Measurements from ENCODE around the gene PTPRT. TPM values are rescaled to one million over a fixed set of nuclear protein-coding genes. Genes with fewer than 3 reads are reported as not detected.

The PTPRT gene
- total and polyA plus RNA-seq, 10 of the 15 experiments (the other 5 are each of a cell fraction or from before 2014, with no cell fraction given): not detected

GRCh38 chr20:43023836-43024235, 165.9 kb downstream of the PTPRT start:
- in situ Hi-C loops (cut with MboI): no loop called here
- H3K9ac ChIP-seq (ENCODE audit: control insufficient read depth, insufficient read depth, low read length): no peak overlapping the region
- H3K79me2 ChIP-seq (ENCODE audit: control insufficient read depth, insufficient read depth, low read length): no peaks in the 10 kb centered on the region
- DNase-seq (ENCODE audit: low read depth, low spot score): no peak
- no peak for FAIRE-seq
- H3K36me3 ChIP-seq (ENCODE audit: control insufficient read depth in 2 of 2, insufficient read depth in 2 of 2, low read length in 1 of 2): no peaks in the 10 kb centered on the region
- H2AFZ ChIP-seq (ENCODE audit: control insufficient read depth, low read depth, low read length): no peak overlapping the region
- ChIA-PET RAD21 (ENCODE audit: unreplicated experiment) (no interaction called here), CTCF (no interaction called here), SMC1A (ENCODE audit: uncharacterized antibody, unreplicated experiment) (no interaction called here), POLR2A (no interaction called here)
- no peak overlapping the region for H3K27ac ChIP-seq (ENCODE audit: control insufficient read depth, insufficient read depth)
- no peak overlapping the region for H3K4me3 ChIP-seq
- no peak for ATAC-seq
- no peaks in the 10 kb centered on the region for H3K4me1 ChIP-seq (ENCODE audit: control insufficient read depth, insufficient read depth, low read length)
- H3K27me3 ChIP-seq (replicated peaks in 1 of 2; ENCODE audit: control insufficient read depth in 2 of 2, insufficient read depth in 2 of 2, low read length in 1 of 2): no peaks in the 10 kb centered on the region
- no peaks in the 10 kb centered on the region for H4K20me1 ChIP-seq (ENCODE audit: control insufficient read depth, insufficient read depth)
- H3K4me2 ChIP-seq (ENCODE audit: control insufficient read depth, insufficient read depth): no peak overlapping the region
- 0% methylated on average over 2 of the region's 3 CpGs for WGBS (ENCODE audit: insufficient coverage, insufficient replicate concordance, low lambda C conversion rate, missing lambda C conversion rate)
- intact Hi-C loops (cut with micrococcal nuclease; ENCODE audit: unreplicated experiment): no loop called here
- H3K9me3 ChIP-seq (replicated peaks; ENCODE audit: control insufficient read depth, insufficient read depth, low read length): no peaks in the 10 kb centered on the region
- TF ChIP-seq FOXM1 (IDR thresholded peaks at IDR 0.05; ENCODE audit: low read depth, low read length) (no peak), EP300 (IDR thresholded peaks at IDR 0.05; ENCODE audit: borderline replicate concordance in 1 of 2, control insufficient read depth in 1 of 2, low read depth in 2 of 2, low read length in 2 of 2) (no peak), EED (IDR thresholded peaks at IDR 0.05; ENCODE audit: low read depth) (no peak), ETV6 (conservative IDR thresholded peaks at IDR 0.05 in 1 of 2, IDR thresholded peaks at IDR 0.05 in 1 of 2; ENCODE audit: borderline replicate concordance in 1 of 2, low read depth in 1 of 2) (no peak), CBX5 (IDR thresholded peaks at IDR 0.05; ENCODE audit: low read depth) (no peak), SMARCA5 (IDR thresholded peaks at IDR 0.05) (no peak), SUZ12 (IDR thresholded peaks at IDR 0.05; ENCODE audit: unreplicated experiment) (no peak), RFX5 (IDR thresholded peaks at IDR 0.05; ENCODE audit: low read depth, low read length) (no peak)
- BruUV-seq (replicated peaks): no TSS peak

GRCh38 chr20:43022568-43022967, 167.1 kb downstream of the PTPRT start:
- ChIA-PET CTCF (no interaction called here), POLR2A (no interaction called here), RAD21 (ENCODE audit: unreplicated experiment) (no interaction called here), SMC1A (ENCODE audit: uncharacterized antibody, unreplicated experiment) (no interaction called here)
- intact Hi-C loops (cut with micrococcal nuclease; ENCODE audit: unreplicated experiment): no loop called here
- Histone ChIP-seq H3K4me3 (no peak overlapping the region), H3K9ac (ENCODE audit: control insufficient read depth, insufficient read depth, low read length) (no peak overlapping the region), H2AFZ (ENCODE audit: control insufficient read depth, low read depth, low read length) (no peak overlapping the region), H3K36me3 (ENCODE audit: control insufficient read depth in 2 of 2, insufficient read depth in 2 of 2, low read length in 1 of 2) (no peaks in the 10 kb centered on the region), H3K9me3 (replicated peaks; ENCODE audit: control insufficient read depth, insufficient read depth, low read length) (no peaks in the 10 kb centered on the region), H3K27me3 (replicated peaks in 1 of 2; ENCODE audit: control insufficient read depth in 2 of 2, insufficient read depth in 2 of 2, low read length in 1 of 2) (no peaks in the 10 kb centered on the region), H4K20me1 (ENCODE audit: control insufficient read depth, insufficient read depth) (no peaks in the 10 kb centered on the region), H3K79me2 (ENCODE audit: control insufficient read depth, insufficient read depth, low read length) (no peaks in the 10 kb centered on the region), H3K4me1 (ENCODE audit: control insufficient read depth, insufficient read depth, low read length) (no peaks in the 10 kb centered on the region), H3K4me2 (ENCODE audit: control insufficient read depth, insufficient read depth) (no peak overlapping the region), H3K27ac (ENCODE audit: control insufficient read depth, insufficient read depth) (no peak overlapping the region)
- WGBS (ENCODE audit: insufficient coverage, insufficient replicate concordance, low lambda C conversion rate, missing lambda C conversion rate): 0% methylated on average over 1 of the region's 1 CpG
- ATAC-seq (no peak), DNase-seq (ENCODE audit: low read depth, low spot score) (no peak), FAIRE-seq (no peak)
- in situ Hi-C loops (cut with MboI): no loop called here
- BruUV-seq (replicated peaks): no TSS peak
- no peak for TF ChIP-seq YBX1 (IDR thresholded peaks at IDR 0.05)
- no peak for TF ChIP-seq ZBED1 (IDR thresholded peaks at IDR 0.05; ENCODE audit: borderline replicate concordance)
- TF ChIP-seq YY1 (IDR thresholded peaks at IDR 0.05; ENCODE audit: low read depth, low read length): no peak
- no peak for TF ChIP-seq PAX8 (IDR thresholded peaks at IDR 0.05)
- TF ChIP-seq CTCF (IDR thresholded peaks at IDR 0.05 in 2 of 3, conservative IDR thresholded peaks at IDR 0.05 in 1 of 3; ENCODE audit: control insufficient read depth in 2 of 3, extremely low read depth in 1 of 3, insufficient read depth in 1 of 3, low read depth in 3 of 3, low read length in 3 of 3): no peak
- TF ChIP-seq SKIL (IDR thresholded peaks at IDR 0.05; ENCODE audit: low read depth, poor library complexity, severe bottlenecking): no peak
- TF ChIP-seq KDM1A (IDR thresholded peaks at IDR 0.05; ENCODE audit: borderline replicate concordance): no peak
- no peak for TF ChIP-seq EZH2 (IDR thresholded peaks at IDR 0.05; ENCODE audit: borderline replicate concordance, control insufficient read depth, low read depth, low read length)
